DOHH2 (cell line): ENCODE results near the gene B3GNT3.
"Not testable (repeated sequence)": the region's sequence is repeated elsewhere in the genome, so short reads cannot be mapped to it uniquely, and the experiment has no call there.

ENCODE experiments used
- H3F3A ChIP-seq: fragments of 200-600 bp; sonication (generic), shearing (Covaris generic); 2 replicates; pipeline ENCODE4 v1.6.0; 2016; ENCODE audit warnings: antibody characterized with exemption, mild to moderate bottlenecking; ENCODE audit not compliant: control insufficient read depth, insufficient read depth
- H3K27ac ChIP-seq: fragments of 200-600 bp; sonication (generic); 2 replicates; pipeline ENCODE4 v1.5.1; 2014; ENCODE audit warnings: low read depth, mild to moderate bottlenecking, low read length, moderate library complexity
- H3K27me3 ChIP-seq: fragments of 200-600 bp; sonication (generic); 2 replicates; pipeline ENCODE4 v1.6.1; 2014; ENCODE audit warnings: mild to moderate bottlenecking, low read length, mixed read lengths; ENCODE audit not compliant: control insufficient read depth
- H3K36me3 ChIP-seq: fragments of 200-600 bp; sonication (generic); 2 replicates; pipeline ENCODE4 v1.6.1; 2014; ENCODE audit warnings: mild to moderate bottlenecking, low read length, moderate library complexity, mixed read lengths; ENCODE audit not compliant: control insufficient read depth
- H3K4me1 ChIP-seq: fragments of 200-600 bp; sonication (generic); 2 replicates; pipeline ENCODE4 v1.6.1; 2014; ENCODE audit warnings: mild to moderate bottlenecking, low read length, mixed read lengths; ENCODE audit not compliant: control insufficient read depth
- H3K4me2 ChIP-seq: fragments of 200-600 bp; sonication (generic); 2 replicates; pipeline ENCODE4 v1.6.0; 2014; ENCODE audit warnings: mild to moderate bottlenecking, low read length, moderate library complexity
- H3K4me3 ChIP-seq: fragments of 200-600 bp; sonication (generic); 2 replicates; pipeline ENCODE4 v1.5.1; 2014; ENCODE audit warnings: mild to moderate bottlenecking, low read length, mixed read lengths
- H3K79me2 ChIP-seq: fragments of 200-600 bp; sonication (generic); 2 replicates; pipeline ENCODE4 v1.6.1; 2014; ENCODE audit warnings: mild to moderate bottlenecking, low read length, mixed read lengths; ENCODE audit not compliant: control insufficient read depth
- H3K9me2 ChIP-seq: fragments of 200-600 bp; sonication (generic); replicated peaks from 2 replicates; pipeline ENCODE4 v1.6.1; 2014; ENCODE audit warnings: mild to moderate bottlenecking, low read length, mixed read lengths; ENCODE audit not compliant: control insufficient read depth
- H3K9me3 ChIP-seq: fragments of 200-600 bp; sonication (generic); 2 replicates; pipeline ENCODE4 v1.6.1; 2014; ENCODE audit warnings: antibody characterized with exemption, low read length, mixed read lengths; ENCODE audit not compliant: control insufficient read depth, insufficient read depth
- H4K20me1 ChIP-seq: fragments of 200-600 bp; sonication (generic); 2 replicates; pipeline ENCODE4 v1.6.0; 2014; ENCODE audit warnings: low read depth, mild to moderate bottlenecking, antibody characterized with exemption, low read length, moderate library complexity; ENCODE audit not compliant: control insufficient read depth, insufficient read depth
- CTCF ChIP-seq: fragments of 200-600 bp; sonication (generic); IDR thresholded peaks from one replicate; pipeline ENCODE4 v1.5.1; 2014; ENCODE audit warnings: antibody characterized with exemption, mild to moderate bottlenecking, low read depth, low read length; ENCODE audit not compliant: poor library complexity, severe bottlenecking
- EZH2phosphoT487 ChIP-seq: fragments of 200-600 bp; sonication (generic); IDR thresholded peaks from 2 replicates; pipeline ENCODE4 v1.6.1; 2017; ENCODE audit warnings: borderline replicate concordance, mild to moderate bottlenecking, antibody characterized with exemption, low read length, moderate library complexity, mixed read lengths

Gene B3GNT3

DNA sequence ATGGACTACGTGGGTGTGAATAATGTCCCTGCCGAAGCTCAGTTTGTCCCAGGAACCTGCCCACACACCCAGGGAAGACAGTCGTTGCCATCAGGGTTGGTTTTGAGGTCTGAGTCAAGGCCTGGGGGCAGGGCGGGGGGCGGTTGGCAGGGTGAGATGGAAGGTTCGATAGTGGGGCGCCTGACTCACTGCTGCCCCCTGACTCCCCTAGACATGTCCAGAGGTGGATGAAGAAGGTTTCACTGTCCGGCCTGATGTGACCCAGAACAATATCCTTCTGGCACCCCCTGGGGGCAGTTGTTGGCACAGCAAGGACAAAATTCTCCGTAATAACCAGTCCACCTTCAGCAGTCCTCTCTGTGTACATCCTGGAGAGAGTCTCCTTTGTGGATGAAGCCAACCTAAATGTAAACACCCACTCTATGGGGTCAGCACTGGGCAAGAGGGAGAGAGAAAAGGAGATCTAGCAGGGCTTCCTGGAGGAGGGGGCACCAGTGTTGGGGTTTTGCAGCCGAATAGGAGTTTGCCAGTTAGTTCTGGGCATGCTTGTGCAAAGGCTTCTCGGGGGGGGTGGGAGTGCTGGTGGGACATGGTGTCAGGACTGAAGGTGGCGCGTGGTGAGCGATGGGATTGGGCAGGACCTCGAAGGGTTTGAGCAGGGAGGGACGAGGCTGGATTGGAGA lies 19.6 kb upstream of the B3GNT3 start:
- Histone ChIP-seq H3K9me2 (no peaks in the 10 kb centered on the region), H3K4me3 (peak overlapping the region; percentile 18; the same call in 1 of the 2 replicates), H3K36me3 (peaks cover 71% of the 10 kb centered on the region), H3K4me1 (peaks cover 46% of the 10 kb centered on the region), H4K20me1 (no peaks in the 10 kb centered on the region), H3K27ac (peak overlapping the region; percentile 74), H3K27me3 (no peaks in the 10 kb centered on the region), H3K9me3 (no peaks in the 10 kb centered on the region), H3K79me2 (no peaks in the 10 kb centered on the region), H3K4me2 (peak overlapping the region; percentile 52), H3F3A (peaks cover 6% of the 10 kb centered on the region)
- peak; percentile 91 for TF ChIP-seq CTCF
- no peak for TF ChIP-seq EZH2phosphoT487

DNA sequence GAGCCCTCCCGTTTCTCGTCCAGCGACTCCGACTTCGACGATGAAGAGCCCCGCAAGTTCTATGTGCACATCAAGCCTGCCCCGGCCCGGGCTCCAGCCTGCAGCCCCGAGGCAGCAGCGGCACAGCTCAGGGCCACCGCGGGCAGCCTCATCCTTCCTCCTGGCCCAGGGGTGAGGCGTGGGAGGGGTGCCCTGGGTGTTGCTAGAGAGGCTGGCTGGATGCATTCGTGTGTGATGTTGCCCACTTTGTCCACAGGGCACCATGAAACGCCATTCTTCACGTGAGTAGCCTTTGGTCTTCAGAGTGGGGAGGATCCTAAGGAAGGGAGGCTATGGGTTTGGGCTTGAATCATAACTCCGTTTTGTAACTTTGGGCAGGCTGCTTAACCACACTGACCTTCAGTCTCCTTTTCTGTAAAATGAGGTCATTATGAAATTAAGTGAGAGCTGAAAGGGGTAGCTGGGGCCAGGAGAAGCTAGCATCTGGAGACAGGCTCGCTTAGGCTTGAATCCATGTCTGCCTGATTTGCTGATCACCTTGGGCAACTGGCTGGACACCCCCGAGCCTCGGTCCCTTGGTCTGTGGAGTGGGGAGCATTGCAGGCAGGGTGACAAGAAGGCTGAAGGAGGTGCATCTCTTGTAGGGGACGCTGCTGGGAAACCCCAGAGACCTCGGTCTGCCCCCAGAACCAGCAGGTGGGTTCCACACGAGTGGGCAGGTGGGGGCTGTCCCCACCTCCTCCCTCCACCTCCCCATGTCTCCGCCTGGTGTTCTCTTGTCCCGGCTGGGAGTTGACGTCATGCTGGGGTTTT lies 18.7 kb upstream of the B3GNT3 start:
- H3K4me3 ChIP-seq, result peak overlapping the region; percentile 18
- H3F3A ChIP-seq, result peaks cover 6% of the 10 kb centered on the region
- no peaks in the 10 kb centered on the region for H4K20me1 ChIP-seq
- H3K9me2 ChIP-seq, result no peaks in the 10 kb centered on the region
- peaks cover 46% of the 10 kb centered on the region for H3K4me1 ChIP-seq
- H3K36me3 ChIP-seq, result peaks cover 72% of the 10 kb centered on the region
- H3K79me2 ChIP-seq, result no peaks in the 10 kb centered on the region
- TF ChIP-seq EZH2phosphoT487 (no peak), CTCF (no peak)
- peak overlapping the region; percentile 52 for H3K4me2 ChIP-seq
- no peaks in the 10 kb centered on the region for H3K27me3 ChIP-seq
- peak overlapping the region; percentile 74 for H3K27ac ChIP-seq
- no peaks in the 10 kb centered on the region for H3K9me3 ChIP-seq

DNA sequence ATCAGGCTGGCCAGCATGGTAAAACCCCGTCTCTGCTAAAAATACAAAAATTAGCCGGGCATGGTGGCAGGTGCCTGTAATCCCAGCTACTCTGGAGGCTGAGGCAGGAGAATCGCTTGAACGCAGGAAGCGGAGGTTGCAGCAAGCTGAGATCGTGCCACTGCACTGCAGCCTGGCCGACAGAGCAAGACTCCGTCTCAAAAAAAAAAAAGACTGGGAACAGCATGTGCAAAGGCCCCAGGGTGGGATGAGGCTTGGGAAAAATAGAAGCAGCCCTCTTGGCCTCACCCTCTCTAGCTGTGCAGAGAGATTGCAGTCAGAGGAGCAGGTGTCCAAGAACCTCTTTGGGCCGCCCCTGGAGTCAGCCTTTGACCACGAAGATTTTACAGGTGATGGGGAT lies 17.1 kb upstream of the B3GNT3 start:
- H3K4me1 ChIP-seq, result peaks cover 46% of the 10 kb centered on the region
- H4K20me1 ChIP-seq, H3K9me3 ChIP-seq, H3F3A ChIP-seq, H3K79me2 ChIP-seq, H3K27ac ChIP-seq, H3K4me2 ChIP-seq, H3K9me2 ChIP-seq, H3K27me3 ChIP-seq, H3K4me3 ChIP-seq: not testable (repeated sequence)
- H3K36me3 ChIP-seq, result peaks cover 74% of the 10 kb centered on the region

GRCh38 chr19:17778251-17778967 lies 16.5 kb upstream of the B3GNT3 start:
- Histone ChIP-seq H3K27ac (no peak overlapping the region), H3K9me3 (no peaks in the 10 kb centered on the region), H3K36me3 (peaks cover 68% of the 10 kb centered on the region), H3K79me2 (no peaks in the 10 kb centered on the region), H3F3A (peaks cover 2% of the 10 kb centered on the region), H3K27me3 (no peaks in the 10 kb centered on the region), H3K9me2 (no peaks in the 10 kb centered on the region), H3K4me1 (peaks cover 46% of the 10 kb centered on the region), H4K20me1 (no peaks in the 10 kb centered on the region), H3K4me3 (no peak overlapping the region), H3K4me2 (no peak overlapping the region)
- no peak for TF ChIP-seq CTCF
- TF ChIP-seq EZH2phosphoT487, result no peak
